NCI-H187 (cell line): ENCODE data around the gene SEC61G.

Experiments
- DNase-seq, 2 experiments: peaks; one replicate each; lab custom pipeline; 2025; lab: John Stamatoyannopoulos, UW

SEC61G gene

GRCh38 chr7:54758702-54759592, at the start of gene SEC61G:
SEC61G (minus strand) TSS chr7:54759211; CDS start chr7:54757588, 1,623 bp downstream.
- peak; percentile 69 to 83 for DNase-seq

- DNase-seq, result no peak
Measured at GRCh38 chr7:54802841-54803240, 43.8 kb upstream of the SEC61G start.

DNA sequence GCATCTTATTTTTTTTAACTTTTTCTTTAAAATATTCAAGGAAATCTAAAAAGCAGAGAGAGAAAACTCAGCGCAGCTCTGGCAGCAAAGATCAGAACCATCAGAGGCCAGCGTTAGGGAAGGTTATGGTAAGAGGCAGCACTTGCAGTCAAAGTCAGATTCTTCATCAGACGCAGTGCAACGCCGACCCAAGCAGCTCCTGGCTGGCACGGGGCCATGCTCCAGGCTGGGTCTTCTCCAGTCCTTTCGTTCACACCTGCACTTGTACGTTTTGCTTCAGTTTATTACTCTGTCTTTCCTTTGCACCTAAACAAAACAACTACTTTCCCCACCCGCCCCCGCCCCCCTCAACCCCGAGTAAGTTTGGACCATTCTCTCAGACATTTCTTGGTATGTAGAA, 43.1 kb upstream of the SEC61G start:
- DNase-seq, result no peak

GRCh38 chr7:54799792-54800191, 40.8 kb upstream of the SEC61G start:
- no peak for DNase-seq

DNA sequence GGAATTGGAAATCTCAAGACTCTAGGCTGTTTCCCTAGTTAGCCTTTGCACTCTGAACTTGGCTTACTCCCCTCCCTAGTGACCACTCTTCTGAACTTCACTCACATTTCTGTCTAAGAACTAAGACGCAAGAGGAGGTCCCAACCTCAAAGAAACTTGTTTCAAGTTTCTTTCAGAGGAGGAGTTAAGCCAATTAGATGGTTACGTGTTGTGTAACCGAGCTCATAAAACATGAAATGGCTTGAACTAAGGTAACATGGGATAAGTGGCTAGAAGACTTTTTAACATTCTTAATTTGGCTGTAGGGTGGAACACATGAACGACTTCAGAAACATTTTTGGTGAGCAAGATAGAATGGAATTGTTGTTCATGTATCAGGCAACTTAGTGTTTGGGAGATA, 39.5 kb upstream of the SEC61G start:
- no peak for DNase-seq

DNA sequence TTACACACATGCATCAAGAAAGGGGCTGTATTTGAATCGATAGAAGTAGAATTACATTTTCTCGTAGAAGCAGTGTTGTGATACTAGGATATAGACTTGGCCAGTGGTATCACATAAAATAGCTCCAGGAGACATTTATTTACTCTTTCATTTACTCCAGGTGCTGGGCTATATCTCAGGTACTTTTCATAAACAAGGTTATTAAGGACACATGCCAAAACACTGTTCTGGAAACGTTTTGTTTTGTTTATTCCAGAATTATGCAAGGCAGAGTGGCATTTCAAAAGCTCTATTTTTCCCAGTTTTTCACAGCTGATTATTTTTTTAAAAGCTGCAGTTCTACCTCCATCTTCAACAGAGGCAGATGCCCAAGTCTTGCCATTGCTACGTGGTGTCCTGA, 37.8 kb upstream of the SEC61G start:
- no peak for DNase-seq

DNA sequence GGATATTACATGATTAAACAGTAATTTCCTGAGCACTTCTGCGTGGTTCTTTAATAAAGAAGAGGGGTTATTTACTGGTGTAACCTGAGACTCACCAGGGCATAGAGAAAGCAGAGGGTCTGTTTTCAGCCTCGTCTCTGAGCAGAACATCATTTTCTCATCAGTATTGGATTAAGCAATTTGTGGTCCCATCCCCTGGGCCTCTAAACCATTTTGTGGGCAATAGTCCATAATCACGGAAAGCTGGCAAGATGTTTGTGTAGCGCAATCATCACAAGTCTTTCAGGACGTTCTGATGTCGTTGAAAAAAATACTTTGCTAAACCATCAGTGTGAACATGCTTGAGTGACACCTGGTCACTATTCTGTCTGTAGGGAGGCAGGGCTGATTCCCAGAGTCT, 37.1 kb upstream of the SEC61G start:
- no peak for DNase-seq

GRCh38 chr7:54792383-54792782, 33.4 kb upstream of the SEC61G start:
- DNase-seq, result no peak

GRCh38 chr7:54788664-54789063, 29.7 kb upstream of the SEC61G start:
- no peak for DNase-seq

GRCh38 chr7:54785261-54785660, 26.2 kb upstream of the SEC61G start:
- DNase-seq, result no peak

DNA sequence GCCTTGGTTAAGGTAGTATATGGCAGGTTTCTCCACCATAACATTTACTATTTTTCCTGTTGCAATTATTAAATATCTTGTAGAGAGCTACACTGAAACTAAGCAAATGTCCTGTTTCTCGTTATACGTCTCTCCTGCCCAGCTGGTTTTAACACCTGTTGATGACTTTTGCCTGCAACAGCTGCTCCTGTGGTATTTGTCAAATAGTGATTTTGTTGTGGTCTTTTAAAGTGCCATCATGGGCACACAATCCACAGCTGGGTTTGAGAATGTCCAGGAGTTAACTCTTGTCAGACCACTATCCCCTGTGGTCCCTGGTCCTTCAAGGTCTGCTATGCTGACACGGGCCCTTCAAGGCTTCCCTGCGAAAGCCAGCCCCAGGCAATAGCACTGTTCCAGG, 24.9 kb upstream of the SEC61G start:
- DNase-seq, result no peak

DNA sequence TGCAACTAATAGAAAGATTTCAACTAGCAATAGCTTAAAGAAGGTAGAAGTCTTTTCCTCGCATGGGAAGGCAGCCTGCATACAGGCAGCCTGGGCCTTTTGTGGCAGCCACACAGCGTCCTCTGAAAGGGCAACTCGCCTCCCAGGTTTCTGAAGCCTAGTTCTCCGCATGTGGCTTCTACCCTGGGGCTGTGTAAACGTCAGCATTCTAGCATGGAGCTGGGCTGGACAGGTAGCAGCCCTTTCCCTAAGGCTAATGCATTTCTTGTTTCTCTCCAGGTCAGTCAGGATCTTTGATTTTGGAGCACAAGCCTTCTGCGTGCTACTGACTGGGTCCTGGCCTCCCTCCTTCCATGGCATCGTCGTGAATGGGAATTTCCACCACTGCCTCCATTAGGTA, 23.8 kb upstream of the SEC61G start:
- DNase-seq, result no peak

DNA sequence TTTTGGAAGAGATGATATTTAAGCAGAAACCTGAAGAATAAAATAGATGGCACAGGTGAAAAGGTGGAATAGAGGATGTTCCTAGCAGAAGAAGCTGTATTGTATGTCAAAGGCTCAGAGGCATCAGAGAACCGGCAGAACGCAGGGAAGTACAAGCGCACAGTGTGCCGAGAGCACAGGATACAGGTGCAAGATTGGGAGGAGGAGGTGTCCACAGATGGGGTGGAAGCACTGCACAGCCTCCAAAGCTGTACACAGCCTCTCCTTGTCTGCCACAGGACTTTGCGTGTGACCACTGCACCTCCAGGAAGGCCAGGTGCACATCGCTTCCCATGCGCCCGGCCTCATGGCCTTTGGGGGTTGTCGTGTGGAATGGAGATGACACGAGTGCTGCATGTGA, 23.3 kb upstream of the SEC61G start:
- DNase-seq, result no peak

- DNase-seq, result no peak
Measured at GRCh38 chr7:54781134-54781920, 22.3 kb upstream of the SEC61G start.

- DNase-seq, result no peak
Measured at GRCh38 chr7:54780490-54780889, 21.5 kb upstream of the SEC61G start.

DNA sequence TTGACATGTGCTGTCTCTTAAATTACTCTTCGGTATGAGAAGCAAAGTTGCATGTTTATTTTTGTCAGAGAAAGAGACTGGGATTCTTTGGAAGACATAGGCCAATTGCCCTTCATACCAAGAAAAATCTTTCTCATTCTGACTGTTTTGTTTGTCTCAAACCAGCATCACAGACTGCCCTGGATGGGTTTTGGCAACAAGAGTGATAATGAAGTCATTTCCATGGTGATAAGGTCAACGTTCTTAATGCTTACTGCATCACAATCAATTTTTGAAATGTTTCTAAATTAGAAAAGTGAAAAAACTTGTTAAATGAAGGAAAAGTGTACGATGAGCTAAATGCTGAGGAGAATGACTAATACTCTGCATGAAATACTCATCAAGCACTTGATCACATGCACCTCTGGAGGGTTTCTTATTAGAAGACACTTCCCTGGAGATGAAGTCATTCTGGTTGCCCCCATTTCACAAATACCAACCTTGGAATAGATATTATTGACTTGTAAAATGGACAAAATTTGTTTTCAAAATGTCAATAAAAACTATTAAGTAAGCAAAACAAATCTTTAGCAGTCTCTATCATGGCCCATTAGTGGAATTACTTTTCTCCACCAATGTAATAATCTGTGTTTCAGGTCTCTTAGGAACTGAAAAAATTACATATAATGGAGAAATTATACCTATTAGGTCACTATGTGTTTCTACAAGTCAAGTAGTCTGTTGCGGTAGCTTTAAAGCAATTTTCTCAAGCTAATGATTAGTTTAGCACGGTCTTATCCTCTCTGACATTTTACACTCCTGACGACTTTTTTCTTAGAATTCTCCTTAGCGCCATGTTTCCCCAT, 19.9 kb upstream of the SEC61G start:
- no peak for DNase-seq

- DNase-seq, result no peak
Measured at GRCh38 chr7:54778166-54778565, 19.2 kb upstream of the SEC61G start.

DNA sequence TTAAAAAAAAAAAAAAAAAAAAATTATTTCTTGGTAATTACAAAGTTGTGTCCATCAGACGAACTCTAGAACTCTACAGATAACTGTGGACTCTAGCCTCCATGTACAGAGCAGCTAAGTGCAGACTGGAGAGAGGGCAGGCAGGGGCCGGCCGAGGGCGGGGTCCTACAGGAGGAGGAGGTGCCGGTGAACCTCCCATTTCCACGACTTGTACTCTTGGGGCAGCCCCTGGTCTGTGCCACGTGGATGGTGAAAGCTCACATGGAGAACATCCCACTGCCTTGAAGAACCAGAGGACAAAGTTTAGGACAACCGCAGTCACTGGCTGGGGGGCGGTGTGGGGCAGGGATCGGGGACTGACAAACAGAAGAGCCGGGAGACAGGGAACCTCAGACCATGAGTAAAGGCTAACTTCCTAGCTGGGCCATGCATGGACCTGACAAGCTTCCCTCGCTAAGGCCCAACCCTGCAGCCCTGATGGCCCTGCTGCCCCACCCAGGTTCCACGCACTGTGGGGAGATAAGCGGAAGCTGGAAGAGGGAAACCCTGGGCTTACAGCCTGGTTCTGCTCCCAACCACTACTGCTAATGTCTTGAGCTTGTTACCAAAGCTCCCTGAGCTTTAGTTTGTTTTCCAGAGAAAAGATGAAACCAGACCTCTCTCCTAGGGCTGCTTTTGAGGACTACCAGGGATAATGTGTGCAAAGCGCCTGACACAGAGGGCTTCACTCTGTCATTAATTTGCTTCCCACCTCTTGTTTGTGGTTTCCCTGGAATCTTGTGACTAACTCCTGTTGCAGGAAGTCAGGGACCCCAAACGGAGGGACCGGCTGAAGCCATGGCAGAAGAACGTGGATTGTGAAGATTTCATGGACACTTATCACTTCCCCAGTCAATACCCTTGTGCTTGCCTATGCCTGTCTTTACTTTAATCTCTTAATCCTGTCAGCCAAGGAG, 16.1 kb upstream of the SEC61G start:
- DNase-seq, result no peak

DNA sequence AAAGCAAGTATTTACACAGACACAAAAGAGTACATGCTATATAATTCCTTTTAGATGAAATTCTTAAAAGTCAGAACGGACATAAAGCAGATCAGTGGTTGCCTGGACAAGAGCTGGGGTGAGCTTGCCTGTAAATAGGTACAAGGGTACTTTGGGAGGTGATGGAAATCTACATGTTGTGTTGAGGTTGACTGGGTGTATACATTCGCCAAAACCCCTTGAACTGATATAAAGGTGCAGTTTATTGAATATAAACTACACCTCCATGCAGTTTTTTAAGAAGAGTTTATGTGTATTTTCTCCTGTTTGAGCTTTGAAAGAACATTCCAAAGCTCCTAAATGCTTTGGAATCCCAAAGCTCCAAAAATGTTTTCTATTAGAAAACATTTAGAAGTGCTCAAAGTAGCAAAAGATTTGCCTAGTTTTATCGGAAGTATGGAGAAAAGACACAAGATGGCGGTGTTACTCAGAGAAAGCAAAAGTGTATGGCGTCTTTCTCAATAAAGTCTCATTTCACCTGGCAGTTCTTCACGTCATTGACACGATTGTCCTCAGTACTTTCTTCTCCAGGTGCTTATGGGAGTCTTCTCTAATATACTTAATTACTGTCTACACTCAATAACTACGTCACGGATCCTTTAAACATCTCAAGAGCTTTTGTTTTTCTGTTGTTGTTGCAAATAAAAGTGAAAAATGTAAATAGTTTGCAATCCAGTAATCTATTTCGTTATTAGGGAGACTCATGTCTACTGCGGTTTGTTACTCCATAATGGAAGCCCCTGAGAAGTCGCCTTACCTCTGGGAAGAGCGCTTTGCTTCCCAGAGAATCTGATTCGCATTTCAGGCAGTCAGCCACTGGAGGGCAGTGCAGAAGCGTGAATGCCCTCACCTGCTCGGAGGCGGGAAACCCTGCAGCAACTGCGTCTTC, 14.7 kb upstream of the SEC61G start:
- peak; percentile 31 to 60 for DNase-seq

DNA sequence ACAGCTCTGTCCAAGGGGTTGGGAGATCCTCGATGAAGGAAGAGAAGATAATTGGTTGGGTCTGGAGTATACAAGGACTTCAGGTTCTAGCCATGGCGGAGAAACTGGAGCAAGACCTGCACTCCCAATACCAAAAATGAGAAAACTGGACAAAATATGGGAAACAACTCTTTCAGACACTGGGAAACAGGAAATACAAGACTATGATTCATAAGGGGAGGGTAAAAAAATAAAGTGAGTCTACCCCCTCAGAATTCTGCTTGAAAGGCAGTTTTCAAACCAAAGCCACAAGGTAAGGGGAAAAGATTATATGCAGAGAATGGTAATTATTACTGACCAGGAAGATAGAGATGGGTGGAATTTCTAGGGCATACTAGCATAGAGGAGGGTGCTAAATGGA, 10.2 kb upstream of the SEC61G start:
- DNase-seq, result no peak
